Common myeloid progenitor, CD34-positive (primary cell): ENCODE data around the gene GRPEL2. TPM values are rescaled to one million over a fixed set of nuclear protein-coding genes. Genes with fewer than 3 reads are reported as not detected.

ENCODE experiments used
- CTCF ChIA-PET: fragments of 350-600 bp; sonication (Branson Sonifier 250); formaldehyde crosslinking; loops from one replicate; lab custom pipeline; 2021; ENCODE audit warnings: antibody characterized with exemption; lab: Charles Lee
- POLR2A ChIA-PET: fragments of 350-600 bp; sonication (Branson Sonifier 250); formaldehyde crosslinking; loops from one replicate; lab custom pipeline; 2021; ENCODE audit warnings: antibody characterized with exemption; lab: Charles Lee
- DNase-seq, 3 donors: peaks; one replicate each; pipeline versions ENCODE4 v3.0.0 to v3.0.0-alpha.2; 2013
- H3K27ac ChIP-seq, 2 experiments: 1 replicate in 1 of 2; 2 replicates in 1 of 2; pipeline ENCODE4 v1.7.0; 2013; ENCODE audit warnings: inconsistent platforms in 2 of 2, low read length in 2 of 2, mild to moderate bottlenecking in 2 of 2, low read depth in 1 of 2, moderate library complexity in 1 of 2; ENCODE audit not compliant: severe bottlenecking in 2 of 2, insufficient read depth in 1 of 2, poor library complexity in 1 of 2
- H3K27me3 ChIP-seq, 5 experiments: replicated peaks in 2 of 5; 1 replicate in 3 of 5; 2 replicates in 2 of 5; pipeline versions ENCODE4 v1.6.1 to v1.7.0; 2013; ENCODE audit warnings: low read length in 4 of 5, mild to moderate bottlenecking in 2 of 5, moderate library complexity in 2 of 5, inconsistent platforms in 1 of 5; ENCODE audit not compliant: insufficient read depth in 5 of 5, control insufficient read depth in 4 of 5
- H3K36me3 ChIP-seq, 4 experiments: 1 replicate in 2 of 4; 2 replicates in 2 of 4; pipeline versions ENCODE4 v1.6.1 to v1.7.0; 2013; ENCODE audit warnings: low read length in 3 of 4, control low read depth in 1 of 4, mild to moderate bottlenecking in 1 of 4; ENCODE audit not compliant: control insufficient read depth in 4 of 4, insufficient read depth in 4 of 4
- H3K4me1 ChIP-seq, 4 experiments: 1 replicate in 3 of 4; 2 replicates in 1 of 4; pipeline versions ENCODE4 v1.6.1 to v1.7.1; 2013; ENCODE audit warnings: low read length in 3 of 4, mild to moderate bottlenecking in 3 of 4, control low read depth in 1 of 4, inconsistent platforms in 1 of 4, moderate library complexity in 1 of 4; ENCODE audit not compliant: control insufficient read depth in 4 of 4, insufficient read depth in 4 of 4; ENCODE audit errors: control extremely low read depth in 1 of 4
- H3K4me3 ChIP-seq, 7 experiments: 1 replicate in 4 of 7; 2 replicates in 3 of 7; pipeline versions ENCODE4 v1.5.1 to v1.7.0; 2013; ENCODE audit warnings: mild to moderate bottlenecking in 7 of 7, low read length in 6 of 7, moderate library complexity in 6 of 7, inconsistent platforms in 2 of 7, low read depth in 2 of 7, control low read depth in 1 of 7; ENCODE audit not compliant: insufficient read depth in 4 of 7, control insufficient read depth in 1 of 7; ENCODE audit errors: extremely low read depth in 1 of 7
- H3K9me3 ChIP-seq, 5 experiments: 1 replicate in 4 of 5; 2 replicates in 1 of 5; pipeline versions ENCODE4 v1.6.1 to v1.7.1; 2013; ENCODE audit warnings: low read length in 4 of 5, mild to moderate bottlenecking in 2 of 5, inconsistent platforms in 1 of 5, low read depth in 1 of 5, moderate library complexity in 1 of 5; ENCODE audit not compliant: control insufficient read depth in 4 of 5, insufficient read depth in 2 of 5; ENCODE audit errors: control extremely low read depth in 1 of 5
- WGBS: methylation state at CpG from one replicate; pipeline ENCODE4 v1.1.5; 2013; ENCODE audit not compliant: insufficient coverage; 5-methylcytosine and 5-hydroxymethylcytosine counted together
- polyA plus RNA-seq: library from polyadenylated mRNA; unstranded; fragments of 120-200 nt; gene quantifications from one replicate; pipeline ENCODE4 v1.2.1, GENCODE V29; 2013

GRPEL2 gene
- polyA plus RNA-seq: 3.6 TPM

GRCh38 chr5:149345147-149345891, at the start of gene GRPEL2:
TSS of gene GRPEL2 (plus strand) at chr5:149345499. CDS start at chr5:149345540, 41 bp downstream.
- H3K36me3 ChIP-seq: peaks cover 10 to 29% (median 14%) of the 10 kb centered on the region in 4 experiments
- H3K27me3 ChIP-seq: no peaks in the 10 kb centered on the region
- ChIA-PET POLR2A (interaction anchor here (0.5 to 0.7 kb wide), 2 partner anchors 47 to 83 kb away, joined by 3 to 5 read pairs; no protein-coding TSS in a partner anchor), CTCF (interaction anchor here (0.8 to 8.6 kb wide), 11 partner anchors 9 to 206 kb away, joined by 3 to 46 read pairs (median 5); partner anchors contain the start of gene CSNK1A1)
- WGBS: 1% methylated on average over 54 of the region's 54 CpGs
- no peaks in the 10 kb centered on the region for H3K9me3 ChIP-seq
- H3K27ac ChIP-seq: peak within 1 kb of the TSS in 1 of 2 experiments; percentile 69
- peak within 1 kb of the TSS; percentile 60 to 97 (median 83) for H3K4me3 ChIP-seq
- peaks cover 9 to 35% (median 25%) of the 10 kb centered on the region in 4 experiments for H3K4me1 ChIP-seq
- peak; percentile 86 to 92 (median 91) for DNase-seq

GRCh38 chr5:149297340-149298025, 47.8 kb upstream of the GRPEL2 start:
- H3K36me3 ChIP-seq: no peaks in the 10 kb centered on the region
- no peaks in the 10 kb centered on the region for H3K27me3 ChIP-seq
- no peaks in the 10 kb centered on the region for H3K9me3 ChIP-seq
- ChIA-PET POLR2A (interaction anchor here (0.6 to 0.7 kb wide), 2 partner anchors 48 to 1090 kb away, joined by 3 read pairs; no protein-coding TSS in a partner anchor), CTCF (interaction anchor here (1.1 to 2.8 kb wide), 6 partner anchors 9 to 64 kb away, joined by 3 to 11 read pairs (median 6); no protein-coding TSS in a partner anchor)
- H3K27ac ChIP-seq: no peak overlapping the region
- DNase-seq: no peak
- peaks cover 9 to 51% (median 35%) of the 10 kb centered on the region in 4 experiments for H3K4me1 ChIP-seq
- no peak overlapping the region for H3K4me3 ChIP-seq
- WGBS: 100% methylated on average over 2 of the region's 5 CpGs

GRCh38 chr5:149298163-149298562, 47.1 kb upstream of the GRPEL2 start:
- Histone ChIP-seq H3K27me3 (no peaks in the 10 kb centered on the region), H3K9me3 (no peaks in the 10 kb centered on the region), H3K36me3 (no peaks in the 10 kb centered on the region), H3K4me3 (peak overlapping the region in 1 of 7 experiments; percentile 53), H3K4me1 (peaks cover 9 to 55% (median 37%) of the 10 kb centered on the region in 4 experiments), H3K27ac (no peak overlapping the region)
- ChIA-PET POLR2A (interaction anchor here (0.5 to 0.7 kb wide), 3 partner anchors 48 to 1089 kb away, joined by 3 to 5 read pairs (median 3); no protein-coding TSS in a partner anchor), CTCF (interaction anchor here (1.1 to 2.8 kb wide), 9 partner anchors 9 to 252 kb away, joined by 3 to 11 read pairs (median 6); no protein-coding TSS in a partner anchor)
- peak in 2 of 3 donors; percentile 33 to 59 for DNase-seq
- no CpG with 5 or more reads among the region's 1 CpG for WGBS

GRCh38 chr5:149298842-149299404, 46.4 kb upstream of the GRPEL2 start:
- ChIA-PET CTCF (interaction anchor here (0.8 to 2.8 kb wide), 10 partner anchors 9 to 251 kb away, joined by 3 to 11 read pairs (median 6); no protein-coding TSS in a partner anchor), POLR2A (interaction anchor here (0.5 kb wide), 1 partner anchor 290 kb away, joined by 5 read pairs; no protein-coding TSS in a partner anchor)
- no peaks in the 10 kb centered on the region for H3K36me3 ChIP-seq
- H3K4me1 ChIP-seq: peaks cover 9 to 55% (median 37%) of the 10 kb centered on the region in 4 experiments
- no peaks in the 10 kb centered on the region for H3K9me3 ChIP-seq
- no peaks in the 10 kb centered on the region for H3K27me3 ChIP-seq
- WGBS: 3% methylated on average over 8 of the region's 11 CpGs
- DNase-seq: peak; percentile 82 to 98 (median 97)
- H3K4me3 ChIP-seq: peak overlapping the region in 3 of 7 experiments; percentile 52 to 64 (median 53)
- no peak overlapping the region for H3K27ac ChIP-seq

GRCh38 chr5:149299451-149300054, 45.7 kb upstream of the GRPEL2 start:
- peak in 2 of 3 donors; percentile 63 to 75 for DNase-seq
- 12% methylated on average over 13 of the region's 14 CpGs for WGBS
- Histone ChIP-seq H3K4me3 (peak overlapping the region in 3 of 7 experiments; percentile 52 to 64 (median 53)), H3K9me3 (no peaks in the 10 kb centered on the region), H3K27me3 (no peaks in the 10 kb centered on the region), H3K4me1 (peaks cover 9 to 57% (median 39%) of the 10 kb centered on the region in 4 experiments), H3K36me3 (no peaks in the 10 kb centered on the region), H3K27ac (no peak overlapping the region)
- CTCF ChIA-PET: interaction anchor here (0.8 to 2.8 kb wide), 9 partner anchors 9 to 250 kb away, joined by 3 to 11 read pairs (median 6); no protein-coding TSS in a partner anchor
- POLR2A ChIA-PET: interaction anchor here (0.8 kb wide), 1 partner anchor 7 kb away, joined by 3 read pairs; no protein-coding TSS in a partner anchor

GRCh38 chr5:149300441-149300840, 44.9 kb upstream of the GRPEL2 start:
- 99% methylated on average over 6 of the region's 6 CpGs for WGBS
- Histone ChIP-seq H3K4me3 (no peak overlapping the region), H3K36me3 (no peaks in the 10 kb centered on the region), H3K9me3 (no peaks in the 10 kb centered on the region), H3K27me3 (no peaks in the 10 kb centered on the region), H3K4me1 (peaks cover 9 to 62% (median 43%) of the 10 kb centered on the region in 4 experiments), H3K27ac (no peak overlapping the region)
- POLR2A ChIA-PET: interaction anchor here (0.8 kb wide), 1 partner anchor 8 kb away, joined by 3 read pairs; no protein-coding TSS in a partner anchor
- no peak for DNase-seq
- CTCF ChIA-PET: interaction anchor here (0.9 to 1.7 kb wide), 3 partner anchors 13 to 17 kb away, joined by 3 to 8 read pairs (median 4); no protein-coding TSS in a partner anchor
